Stimulated activated CD8-positive, alpha-beta memory T cell treated with anti-CD3 and anti-CD28 coated beads, Interleukin-2, amount 100 ng/mL, for 1 hour (primary cell): Measurements from ENCODE around the gene PAQR4.

Source experiments
- DNase-seq, 2 donors: peaks; one replicate each; pipeline ENCODE4 v3.0.0-alpha.2; 2020; ENCODE audit warnings: low read depth in 2 of 2

The PAQR4 gene

GRCh38 chr16:3021449-3022207 lies 52.5 kb downstream of the PAQR4 start:
- DNase-seq: peak; percentile 62 to 63

- peak; percentile 69 to 76 for DNase-seq
Measured at GRCh38 chr16:3022208-3022683, 53.1 kb downstream of the PAQR4 start.

GRCh38 chr16:3022684-3023414 lies 53.7 kb downstream of the PAQR4 start:
- no peak for DNase-seq
